ENCODE data around the gene TSEN54. TPM values are rescaled to one million over a fixed set of nuclear protein-coding genes. Genes with fewer than 3 reads are reported as not detected.

TSEN54 gene
- total and polyA plus RNA-seq, 4 donors = 9.1 to 15.1 (median 12.3) TPM

- peaks cover 0 to 4% (median 1%) of the 10 kb centered on the region in 4 donors for H3K36me3 ChIP-seq (ENCODE audit: control insufficient read depth in 4 of 4, insufficient read depth in 3 of 4, low read depth in 1 of 4, low read length in 3 of 4)
- H3K4me3 ChIP-seq (ENCODE audit: low read depth in 1 of 3, low read length in 3 of 3) = peak overlapping the region in 2 of 3 donors; percentile 9 to 40
- H3K27ac ChIP-seq (ENCODE audit: low read depth in 1 of 2, low read length in 2 of 2) = peak overlapping the region; percentile 10 to 63
- H3K9me3 ChIP-seq (ENCODE audit: control insufficient read depth in 4 of 4, low read length in 3 of 4) = no peaks in the 10 kb centered on the region
- TF ChIP-seq EGR1 (IDR thresholded peaks at IDR 0.05; ENCODE audit: low read depth in 2 of 2) (no peak), FOXA2 (IDR thresholded peaks at IDR 0.05) (peak; percentile 52), HNF4A (conservative IDR thresholded peaks at IDR 0.05) (peak; percentile 49 to 56), RXRA (IDR thresholded peaks at IDR 0.05) (peak; percentile 72 to 78), SP1 (IDR thresholded peaks at IDR 0.05) (peak; percentile 56), GABPA (IDR thresholded peaks at IDR 0.05 in 1 of 2, conservative IDR thresholded peaks at IDR 0.05 in 1 of 2) (no peak), REST (IDR thresholded peaks at IDR 0.05) (peak; percentile 40), NR2F2 (IDR thresholded peaks at IDR 0.05) (peak; percentile 61)
- TF ChIP-seq, protein P1, sequence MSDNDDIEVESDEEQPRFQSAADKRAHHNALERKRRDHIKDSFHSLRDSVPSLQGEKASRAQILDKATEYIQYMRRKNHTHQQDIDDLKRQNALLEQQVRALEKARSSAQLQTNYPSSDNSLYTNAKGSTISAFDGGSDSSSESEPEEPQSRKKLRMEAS (IDR thresholded peaks at IDR 0.05) = peak; percentile 10
- WGBS = 46% methylated on average over 13 of the region's 13 CpGs
- no peak overlapping the region for H3K9ac ChIP-seq (ENCODE audit: low read depth in 1 of 2, low read length in 2 of 2)
- peaks cover 11 to 72% (median 57%) of the 10 kb centered on the region in 4 donors for H3K4me1 ChIP-seq (ENCODE audit: control insufficient read depth in 4 of 4, insufficient read depth in 4 of 4, low read length in 3 of 4)
- H3K27me3 ChIP-seq (ENCODE audit: control insufficient read depth in 4 of 4, insufficient read depth in 4 of 4, low read length in 3 of 4) = no peaks in the 10 kb centered on the region
- DNase-seq (ENCODE audit: low spot score) = peak; percentile 78
Measured at GRCh38 chr17:75511610-75512575, 4.4 kb upstream of the TSEN54 start.

GRCh38 chr17:75512926-75513640, 3.2 kb upstream of the TSEN54 start:
- H3K9ac ChIP-seq (ENCODE audit: low read depth in 1 of 2, low read length in 2 of 2) = peak overlapping the region in 1 of 2 donors; percentile 41
- TF ChIP-seq, protein P1 (IDR thresholded peaks at IDR 0.05) = no peak
- TF ChIP-seq REST (IDR thresholded peaks at IDR 0.05) (no peak), JUND (IDR thresholded peaks at IDR 0.05) (no peak), RXRA (IDR thresholded peaks at IDR 0.05) (no peak), YY1 (IDR thresholded peaks at IDR 0.05) (no peak), EGR1 (IDR thresholded peaks at IDR 0.05; ENCODE audit: low read depth in 2 of 2) (no peak), ATF3 (IDR thresholded peaks at IDR 0.05) (no peak), TAF1 (conservative IDR thresholded peaks at IDR 0.05) (no peak), HNF4A (conservative IDR thresholded peaks at IDR 0.05) (no peak), HNF4G (IDR thresholded peaks at IDR 0.05) (no peak), GABPA (IDR thresholded peaks at IDR 0.05 in 1 of 2, conservative IDR thresholded peaks at IDR 0.05 in 1 of 2) (no peak)
- TF ChIP-seq, protein P2, sequence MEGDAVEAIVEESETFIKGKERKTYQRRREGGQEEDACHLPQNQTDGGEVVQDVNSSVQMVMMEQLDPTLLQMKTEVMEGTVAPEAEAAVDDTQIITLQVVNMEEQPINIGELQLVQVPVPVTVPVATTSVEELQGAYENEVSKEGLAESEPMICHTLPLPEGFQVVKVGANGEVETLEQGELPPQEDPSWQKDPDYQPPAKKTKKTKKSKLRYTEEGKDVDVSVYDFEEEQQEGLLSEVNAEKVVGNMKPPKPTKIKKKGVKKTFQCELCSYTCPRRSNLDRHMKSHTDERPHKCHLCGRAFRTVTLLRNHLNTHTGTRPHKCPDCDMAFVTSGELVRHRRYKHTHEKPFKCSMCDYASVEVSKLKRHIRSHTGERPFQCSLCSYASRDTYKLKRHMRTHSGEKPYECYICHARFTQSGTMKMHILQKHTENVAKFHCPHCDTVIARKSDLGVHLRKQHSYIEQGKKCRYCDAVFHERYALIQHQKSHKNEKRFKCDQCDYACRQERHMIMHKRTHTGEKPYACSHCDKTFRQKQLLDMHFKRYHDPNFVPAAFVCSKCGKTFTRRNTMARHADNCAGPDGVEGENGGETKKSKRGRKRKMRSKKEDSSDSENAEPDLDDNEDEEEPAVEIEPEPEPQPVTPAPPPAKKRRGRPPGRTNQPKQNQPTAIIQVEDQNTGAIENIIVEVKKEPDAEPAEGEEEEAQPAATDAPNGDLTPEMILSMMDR (IDR thresholded peaks at IDR 0.05; ENCODE audit: low read depth, low read length, missing input control) = no peak
- TF ChIP-seq, protein P3, sequence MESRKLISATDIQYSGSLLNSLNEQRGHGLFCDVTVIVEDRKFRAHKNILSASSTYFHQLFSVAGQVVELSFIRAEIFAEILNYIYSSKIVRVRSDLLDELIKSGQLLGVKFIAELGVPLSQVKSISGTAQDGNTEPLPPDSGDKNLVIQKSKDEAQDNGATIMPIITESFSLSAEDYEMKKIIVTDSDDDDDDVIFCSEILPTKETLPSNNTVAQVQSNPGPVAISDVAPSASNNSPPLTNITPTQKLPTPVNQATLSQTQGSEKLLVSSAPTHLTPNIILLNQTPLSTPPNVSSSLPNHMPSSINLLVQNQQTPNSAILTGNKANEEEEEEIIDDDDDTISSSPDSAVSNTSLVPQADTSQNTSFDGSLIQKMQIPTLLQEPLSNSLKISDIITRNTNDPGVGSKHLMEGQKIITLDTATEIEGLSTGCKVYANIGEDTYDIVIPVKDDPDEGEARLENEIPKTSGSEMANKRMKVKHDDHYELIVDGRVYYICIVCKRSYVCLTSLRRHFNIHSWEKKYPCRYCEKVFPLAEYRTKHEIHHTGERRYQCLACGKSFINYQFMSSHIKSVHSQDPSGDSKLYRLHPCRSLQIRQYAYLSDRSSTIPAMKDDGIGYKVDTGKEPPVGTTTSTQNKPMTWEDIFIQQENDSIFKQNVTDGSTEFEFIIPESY (IDR thresholded peaks at IDR 0.05) = no peak
- peak overlapping the region; percentile 55 to 63 for H3K27ac ChIP-seq (ENCODE audit: low read depth in 1 of 2, low read length in 2 of 2)
- no peaks in the 10 kb centered on the region for H3K27me3 ChIP-seq (ENCODE audit: control insufficient read depth in 4 of 4, insufficient read depth in 4 of 4, low read length in 3 of 4)
- no peak for DNase-seq (ENCODE audit: low spot score)
- WGBS = 65% methylated on average over 10 of the region's 10 CpGs
- peaks cover 16 to 81% (median 64%) of the 10 kb centered on the region in 4 donors for H3K4me1 ChIP-seq (ENCODE audit: control insufficient read depth in 4 of 4, insufficient read depth in 4 of 4, low read length in 3 of 4)
- no peaks in the 10 kb centered on the region for H3K9me3 ChIP-seq (ENCODE audit: control insufficient read depth in 4 of 4, low read length in 3 of 4)
- H3K4me3 ChIP-seq (ENCODE audit: low read depth in 1 of 3, low read length in 3 of 3) = peak overlapping the region; percentile 30 to 84 (median 35)
- no peaks in the 10 kb centered on the region for H3K36me3 ChIP-seq (ENCODE audit: control insufficient read depth in 4 of 4, insufficient read depth in 3 of 4, low read depth in 1 of 4, low read length in 3 of 4)
